ENCODE measurements around the gene CCT7.

- no peak for TF ChIP-seq CTCF (IDR thresholded peaks at IDR 0.05; ENCODE audit: insufficient read depth, low read length)
- no peak for TF ChIP-seq REST (IDR thresholded peaks at IDR 0.05; ENCODE audit: insufficient replicate concordance, low read depth)
- TF ChIP-seq POLR2AphosphoS5 (IDR thresholded peaks at IDR 0.05; ENCODE audit: low read depth) = no peak
Observed at GRCh38 chr2:73272270-73272669, 38.2 kb downstream of the CCT7 start.

Measured in HL-60 (cell line).